ENCODE measurements around the gene LAMA2.

The LAMA2 gene

DNA sequence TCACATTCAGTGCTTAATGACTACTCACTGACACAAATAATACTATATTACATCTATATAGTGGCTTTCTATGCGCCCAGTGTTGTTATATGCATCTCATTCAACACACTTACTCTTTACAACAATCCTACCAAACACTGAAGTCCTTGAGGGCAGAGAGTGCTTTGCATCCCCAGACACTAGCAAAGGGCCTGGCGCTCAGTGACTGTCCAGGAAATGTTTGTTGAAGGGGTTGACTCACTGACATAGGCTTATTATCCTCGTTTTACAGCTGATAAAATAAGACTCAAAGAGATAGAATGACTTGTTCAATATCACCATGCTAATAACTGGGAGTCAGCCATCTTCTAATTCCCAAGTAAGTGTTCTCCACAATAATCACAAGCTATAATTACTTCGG lies 663.8 kb downstream of the LAMA2 start:
- no peak for DNase-seq

DNA sequence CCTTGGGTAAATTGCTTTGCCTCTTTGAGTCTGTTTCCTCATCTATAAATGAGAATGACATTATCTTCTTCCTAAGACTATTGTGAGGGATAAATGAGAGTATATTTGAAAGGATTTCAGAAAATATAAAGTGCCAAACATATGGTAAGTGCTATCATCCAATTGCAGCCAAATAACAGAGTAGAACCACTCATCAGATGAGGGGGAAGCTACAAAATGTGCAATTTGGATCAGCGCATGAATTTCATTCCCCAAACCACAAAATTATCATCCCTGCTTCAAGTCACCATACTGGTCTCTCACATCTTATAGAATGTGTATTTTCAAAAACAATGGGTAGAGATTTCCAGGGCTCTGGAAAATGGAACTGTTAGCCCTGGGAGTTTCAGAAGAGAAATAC lies 668.5 kb downstream of the LAMA2 start:
- no peak for DNase-seq

DNA sequence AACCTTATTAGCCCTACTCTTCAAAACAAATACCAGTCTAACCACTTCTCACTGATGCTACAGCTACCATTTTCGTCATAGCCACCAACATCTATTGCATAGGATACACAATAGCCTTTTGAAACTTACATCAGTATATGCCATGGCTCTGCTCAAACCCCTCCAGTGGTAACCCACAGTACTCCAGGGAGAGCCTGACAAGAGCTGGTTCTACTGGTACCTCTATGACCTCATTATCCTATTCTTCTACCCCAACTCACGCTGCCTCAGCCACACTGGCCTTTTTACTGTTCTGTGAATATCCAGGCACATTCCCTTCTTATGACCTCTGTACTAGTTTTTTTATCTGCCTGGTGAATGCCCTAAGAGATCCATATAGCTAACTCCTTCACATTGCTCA lies 669.5 kb downstream of the LAMA2 start:
- DNase-seq = no peak

DNA sequence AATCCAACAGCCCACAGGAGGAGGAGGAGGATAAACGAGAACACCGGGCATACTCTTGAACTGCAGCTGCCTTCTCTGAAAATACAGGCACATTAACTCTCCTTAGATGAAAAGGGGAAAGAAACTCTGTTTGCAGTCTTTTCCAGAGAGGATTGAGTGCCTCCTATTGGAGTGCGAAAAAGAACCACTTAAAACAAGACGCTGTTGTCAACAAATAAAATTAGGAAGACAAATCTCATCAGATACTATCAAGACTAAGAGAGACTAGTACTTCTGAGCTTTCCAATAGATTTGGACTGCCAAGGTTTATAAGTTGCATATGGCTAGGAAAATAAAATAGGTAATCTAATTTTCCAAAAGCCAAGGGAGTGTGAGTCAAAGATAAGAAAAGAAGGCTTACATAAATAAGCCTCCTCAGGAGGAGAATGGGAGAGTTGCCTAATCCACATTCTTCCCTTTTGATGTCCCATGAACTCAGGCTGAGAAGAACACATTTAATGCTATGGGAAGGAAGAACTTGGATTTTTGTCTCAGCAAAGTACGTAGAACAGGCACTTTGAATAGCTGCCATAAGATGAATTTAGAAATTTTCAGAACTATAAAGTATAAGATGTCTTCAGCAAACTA lies 672.4 kb downstream of the LAMA2 start:
- no peak for DNase-seq

DNA sequence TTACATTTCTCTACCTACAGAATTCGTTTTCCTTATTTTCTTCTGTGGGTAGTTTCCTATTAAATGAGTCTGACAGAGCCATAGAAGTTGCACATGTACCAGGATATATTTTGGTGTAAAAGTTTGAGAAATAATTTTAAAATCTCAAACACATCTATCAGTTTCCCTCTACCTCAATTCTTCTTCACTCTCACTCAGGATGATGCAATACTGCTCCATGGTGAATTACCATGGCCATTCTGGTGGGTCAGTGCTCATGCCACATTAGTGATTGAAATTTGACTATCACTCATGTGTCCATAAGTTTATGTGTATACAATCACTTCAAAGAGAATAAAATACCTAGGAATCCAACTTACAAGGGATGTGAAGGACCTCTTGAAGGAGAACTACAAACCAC lies 675.3 kb downstream of the LAMA2 start:
- DNase-seq = no peak

DNA sequence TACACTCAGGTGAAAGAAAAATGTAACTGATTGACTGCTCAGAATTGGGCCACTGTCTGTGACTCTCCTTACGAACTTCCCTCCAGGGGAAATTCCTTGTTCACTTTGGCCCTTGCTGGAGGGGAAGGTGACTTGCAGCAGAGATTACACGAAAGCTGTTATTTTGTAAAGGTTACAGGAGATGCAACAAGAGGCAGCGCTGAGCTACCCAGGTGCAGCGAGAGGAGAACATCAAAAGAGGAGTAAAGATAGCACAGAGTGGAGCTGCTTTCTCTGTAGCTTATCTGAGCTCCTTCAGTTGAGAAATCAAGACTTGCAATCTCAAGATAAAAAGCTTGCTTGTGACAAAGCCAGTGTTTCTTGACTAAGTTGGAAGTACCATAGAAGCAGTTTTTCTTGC lies 682.4 kb downstream of the LAMA2 start:
- DNase-seq = no peak

DNA sequence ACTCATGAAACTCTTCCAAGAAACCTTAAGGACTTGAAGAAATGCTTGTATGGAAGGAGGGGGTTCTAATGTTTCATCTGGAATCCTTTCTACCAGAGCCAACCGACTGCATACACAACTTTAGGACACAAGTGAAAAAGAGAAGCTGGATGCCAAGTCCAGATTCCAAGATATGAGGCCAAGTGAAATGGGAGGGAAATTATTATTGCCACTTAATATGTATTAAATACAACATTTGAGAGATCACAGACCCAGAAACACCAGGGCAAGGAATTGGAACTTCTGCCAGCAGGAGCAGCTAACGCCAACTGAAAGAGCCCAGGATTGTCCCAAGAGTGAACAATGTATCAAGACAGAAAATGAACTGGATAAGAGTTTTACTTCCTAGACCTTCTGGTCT lies 682.9 kb downstream of the LAMA2 start:
- no peak for DNase-seq

Measured in NCI-H446 treated with DMSO at 0.1 percent for 48 hours (cell line).